GM19035 (cell line): ENCODE data around the gene DAPK1.
"Not testable (repeated sequence)": the region's sequence is repeated elsewhere in the genome, so short reads cannot be mapped to it uniquely, and the experiment has no call there.

ENCODE experiments used
- ATAC-seq: cut with Tn5 transposase; IDR thresholded peaks from one replicate; pipeline ENCODE4 v1.9.1; 2021; ENCODE audit not compliant: unreplicated experiment

Gene DAPK1

GRCh38 chr9:87729246-87729645 lies 231.6 kb downstream of the DAPK1 start:
- ATAC-seq = no peak

- no peak for ATAC-seq
These were observed 233.7 kb downstream of the DAPK1 start for GRCh38 chr9:87731321-87731720.

DNA sequence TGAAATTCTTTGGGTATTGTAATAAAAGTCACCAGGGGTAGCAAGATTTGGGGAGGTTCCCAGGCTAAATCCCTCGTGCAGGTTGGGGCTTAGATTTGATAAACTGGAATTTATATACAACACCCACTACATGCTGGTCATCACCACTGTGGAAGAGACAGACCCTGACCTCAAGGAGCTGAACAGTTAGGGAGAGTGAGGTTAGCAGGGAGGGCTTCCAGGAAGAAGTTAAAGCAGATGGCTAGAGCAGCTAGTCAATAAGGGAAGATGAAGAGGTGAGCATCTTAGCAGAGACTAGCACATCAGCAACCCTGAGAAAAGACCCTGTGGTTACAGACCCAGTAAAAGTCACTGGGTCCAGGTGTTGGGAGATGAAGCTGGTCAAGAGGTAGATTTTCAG lies 234.7 kb downstream of the DAPK1 start:
- no peak for ATAC-seq

- ATAC-seq = no peak
These were observed 235.1 kb downstream of the DAPK1 start for GRCh38 chr9:87732756-87733155.

GRCh38 chr9:87733273-87734052 lies 235.8 kb downstream of the DAPK1 start:
- ATAC-seq = no peak

DNA sequence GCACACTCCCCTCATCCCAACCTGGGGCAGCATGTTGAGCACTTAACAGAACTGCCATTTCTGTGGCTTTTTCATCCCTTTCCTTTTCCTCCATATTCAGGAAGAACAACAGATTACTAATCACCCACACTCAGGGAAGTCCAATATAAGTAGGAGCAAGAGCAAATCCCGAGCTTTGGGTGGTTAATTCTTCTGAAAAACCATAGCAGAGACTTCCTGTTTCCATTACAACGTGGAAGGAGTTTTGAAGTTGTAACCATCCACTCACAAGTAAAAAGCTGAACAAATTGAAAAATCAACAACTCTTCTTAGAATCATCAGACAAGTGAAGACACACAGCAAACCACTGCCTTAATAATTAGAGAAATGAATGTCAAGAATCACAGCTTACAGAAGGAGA lies 236.4 kb downstream of the DAPK1 start:
- no peak for ATAC-seq

DNA sequence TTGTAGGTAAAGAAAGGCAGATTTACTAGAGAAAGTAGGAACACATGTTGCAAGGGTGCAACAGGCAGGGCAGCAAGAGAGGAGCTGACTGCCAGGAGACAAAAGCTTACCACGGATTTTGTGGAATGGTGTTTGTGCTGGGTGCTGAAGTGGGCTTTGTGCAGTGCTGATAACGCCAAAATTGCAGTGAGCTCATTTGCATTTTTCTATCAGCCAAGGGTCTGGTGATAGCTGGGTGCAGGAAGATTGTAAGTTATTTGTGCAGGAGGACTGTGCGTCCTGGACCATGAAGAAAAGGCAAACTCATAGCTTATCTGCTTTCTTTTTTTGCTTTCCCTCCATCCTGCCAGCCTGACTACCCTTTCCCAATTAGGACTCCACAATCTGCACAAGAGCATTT lies 241.9 kb downstream of the DAPK1 start:
- no peak for ATAC-seq

DNA sequence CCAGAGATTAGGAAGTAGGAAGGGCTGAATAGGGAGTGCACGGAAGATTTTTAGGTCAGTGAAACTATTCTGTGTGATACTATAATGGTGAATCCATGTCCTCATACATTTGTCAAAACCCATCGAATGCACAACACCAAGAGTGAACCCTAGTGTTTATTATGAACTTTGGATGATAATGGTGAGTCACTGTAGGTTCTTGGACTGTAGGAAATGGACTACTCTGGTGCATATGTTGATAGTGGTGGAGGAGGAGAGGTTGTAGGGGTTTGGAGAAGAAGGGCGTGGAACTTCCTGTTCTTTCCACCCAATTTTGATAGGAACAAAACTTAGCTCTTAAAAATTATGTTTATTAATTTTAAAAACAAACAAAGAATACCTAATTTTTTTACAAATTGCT lies 242.5 kb downstream of the DAPK1 start:
- no peak for ATAC-seq

GRCh38 chr9:87741326-87741725 lies 243.7 kb downstream of the DAPK1 start:
- no peak for ATAC-seq

DNA sequence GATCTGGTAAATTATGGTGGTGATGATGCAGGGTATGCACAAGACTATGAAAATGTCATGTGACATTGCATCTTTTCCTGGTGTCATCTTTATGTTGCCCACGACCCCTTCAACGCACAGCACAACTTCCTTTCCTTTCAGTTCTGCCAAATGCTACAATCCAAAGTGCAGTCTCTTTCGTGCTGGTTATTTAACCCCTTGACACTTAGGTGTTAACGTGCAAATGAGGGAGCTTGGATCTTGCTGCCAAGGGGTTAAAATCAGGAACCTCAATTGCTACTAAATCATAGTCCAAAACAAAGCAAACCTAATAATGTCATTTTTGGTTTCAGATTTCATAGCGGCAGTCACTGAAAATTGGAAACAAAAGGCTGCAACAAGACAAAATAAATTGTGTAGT lies 244.2 kb downstream of the DAPK1 start:
- no peak for ATAC-seq

DNA sequence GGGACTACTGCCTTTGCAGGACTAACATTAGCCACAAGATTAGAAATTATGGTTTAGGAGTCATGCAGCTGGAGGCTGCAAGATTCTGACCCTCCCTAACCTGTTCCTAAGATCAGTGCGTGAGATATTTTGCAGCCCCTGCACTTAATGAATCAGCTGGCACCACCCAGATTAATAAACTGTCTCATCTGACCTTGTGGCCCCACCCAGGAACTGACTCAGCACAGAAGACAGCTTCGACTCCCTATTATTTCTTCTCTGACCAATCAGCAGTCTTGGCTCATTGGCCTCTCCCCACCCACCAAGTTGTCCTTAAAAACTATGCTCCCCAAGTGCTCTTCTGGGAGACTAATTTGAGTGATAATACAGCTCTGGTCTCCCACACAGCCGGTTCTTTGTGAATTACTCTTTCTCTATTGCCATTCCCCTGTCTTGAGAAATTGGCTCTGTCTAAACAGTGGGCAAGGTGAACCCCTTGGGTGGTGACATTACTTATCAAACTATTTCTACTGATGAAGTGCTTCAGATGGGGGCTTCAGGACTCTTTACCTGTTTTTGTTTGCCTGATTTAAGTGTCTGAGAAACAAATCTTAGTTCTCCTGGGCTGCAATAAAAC lies 245.3 kb downstream of the DAPK1 start:
- no peak for ATAC-seq

DNA sequence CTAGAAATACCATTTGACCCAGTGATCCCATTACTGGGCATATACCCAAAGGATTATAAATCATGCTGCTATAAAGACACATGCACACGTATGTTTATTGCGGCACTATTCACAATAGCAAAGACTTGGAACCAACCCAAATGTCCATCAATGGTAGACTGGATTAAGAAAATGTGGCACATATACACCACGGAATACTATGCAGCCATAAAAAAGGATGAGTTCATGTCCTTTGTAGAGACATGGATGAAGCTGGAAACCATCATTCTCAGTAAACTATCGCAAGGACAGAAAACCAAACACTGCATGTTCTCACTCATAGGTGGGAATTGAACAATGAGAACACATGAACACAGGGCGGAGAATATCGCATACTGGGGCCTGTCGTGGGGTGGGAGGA lies 246.6 kb downstream of the DAPK1 start:
- ATAC-seq = not testable (repeated sequence)

DNA sequence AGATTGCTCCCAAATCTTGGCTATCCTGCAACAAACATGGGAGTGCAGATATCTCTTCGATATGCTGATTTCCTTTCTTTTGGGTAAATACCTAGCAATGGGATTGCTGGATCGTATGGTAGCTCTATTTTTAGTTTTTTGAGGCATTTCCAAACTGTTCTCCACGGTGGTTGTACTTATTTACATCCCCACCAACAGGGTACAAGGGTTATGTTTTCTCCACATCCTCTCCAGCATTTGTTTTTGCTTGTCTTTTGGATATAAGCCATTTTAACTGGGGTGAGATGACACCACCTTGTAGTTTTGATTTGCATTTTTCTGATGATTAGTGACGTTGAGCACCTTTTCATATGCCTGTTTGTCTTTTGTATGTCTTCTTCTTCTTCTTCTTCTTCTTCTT lies 248.5 kb downstream of the DAPK1 start:
- ATAC-seq = no peak

DNA sequence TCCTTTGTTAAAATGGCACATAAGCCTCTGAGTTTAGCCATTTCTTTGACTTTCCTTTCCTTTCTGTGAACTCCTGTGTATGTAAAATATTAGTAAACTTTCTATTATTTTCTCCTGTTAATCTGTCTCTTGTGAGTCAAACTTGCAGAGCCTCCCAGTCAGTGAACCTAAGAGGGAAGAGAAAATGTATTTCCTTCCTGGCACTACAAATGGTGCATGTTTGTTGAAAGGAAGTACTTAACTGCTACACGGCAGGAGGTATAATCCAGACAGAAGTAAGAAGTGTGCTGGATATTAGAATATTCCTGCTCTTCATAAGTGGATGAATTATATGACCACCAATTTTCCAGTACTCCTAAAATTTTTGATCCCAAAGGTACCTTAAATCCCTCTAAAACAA lies 251.2 kb downstream of the DAPK1 start:
- ATAC-seq = no peak

GRCh38 chr9:87749335-87750035 lies 251.8 kb downstream of the DAPK1 start:
- ATAC-seq = no peak

GRCh38 chr9:87750726-87751125 lies 253.1 kb downstream of the DAPK1 start:
- ATAC-seq = no peak

DNA sequence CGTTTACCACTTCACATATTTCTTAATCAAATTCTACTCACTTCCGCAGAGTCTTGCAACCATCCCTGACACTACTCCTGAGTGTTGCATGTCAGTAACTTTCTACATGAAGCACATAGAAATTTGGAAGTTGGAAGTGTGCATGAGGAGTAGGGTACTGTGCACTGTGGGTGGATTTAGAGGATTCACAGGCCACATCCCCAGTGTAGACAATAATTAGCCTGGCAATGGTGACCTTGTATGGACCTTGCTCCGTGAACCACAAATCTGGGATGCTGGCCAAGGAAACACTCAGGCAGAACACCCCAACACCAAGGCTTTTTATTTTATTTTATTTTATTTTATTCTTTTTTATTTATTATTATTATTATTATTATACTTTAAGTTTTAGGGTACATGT lies 253.8 kb downstream of the DAPK1 start:
- ATAC-seq = no peak

GRCh38 chr9:87751868-87752267 lies 254.2 kb downstream of the DAPK1 start:
- no peak for ATAC-seq

DNA sequence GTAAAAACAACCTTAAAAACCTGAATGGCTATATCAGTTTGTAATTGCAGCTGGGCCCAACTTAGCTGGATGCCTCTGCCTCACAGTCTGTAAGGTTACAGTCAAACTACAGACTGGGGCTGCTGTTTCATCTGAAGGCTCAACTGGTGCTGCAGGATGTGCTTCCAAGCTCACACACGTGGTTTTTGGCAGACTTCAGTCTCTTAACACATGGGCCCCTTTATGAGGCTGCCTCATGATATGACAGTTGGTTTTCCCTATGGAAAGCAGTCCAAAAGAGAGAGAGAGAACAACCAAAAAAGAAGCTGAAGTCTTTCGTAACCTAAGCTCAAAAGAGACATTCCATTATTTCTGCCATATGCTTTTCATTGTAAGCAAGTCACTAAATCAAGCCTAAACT lies 255.6 kb downstream of the DAPK1 start:
- no peak for ATAC-seq
